A549 (cell line): ENCODE measurements around the gene PRR29.

Experiments used
- BHLHE40 ChIP-seq: IDR thresholded peaks from 2 replicates; pipeline ENCODE4 v1.6.1; 2012; ENCODE audit warnings: low read depth, low read length, inconsistent platforms
- CEBPB ChIP-seq, 2 experiments: fragments of >200 bp in 1 of 2; sonication (Bioruptor Twin) in 1 of 2; formaldehyde crosslinking in 1 of 2; IDR thresholded peaks; 2 replicates each; pipeline ENCODE4 v1.6.1; 2012 to 2016
- CHD2 ChIP-seq: fragments of 150-350 bp; IDR thresholded peaks from 2 replicates; pipeline ENCODE4 v1.6.1; 2014; ENCODE audit warnings: low read length; ENCODE audit not compliant: partially characterized antibody
- CTCF ChIP-seq: fragments of >200 bp; sonication (Bioruptor Twin); formaldehyde crosslinking; IDR thresholded peaks from 3 replicates; pipeline ENCODE4 v1.5.1; 2016
- EP300 ChIP-seq, 2 experiments: fragments of >200 bp; sonication (Bioruptor Twin); formaldehyde crosslinking; IDR thresholded peaks; 2 replicates in 1 of 2; 3 replicates in 1 of 2; pipeline ENCODE4 v1.6.1; 2016 to 2017
- HDAC2 ChIP-seq: fragments of 200-600 bp; sonication (generic); IDR thresholded peaks from 2 replicates; pipeline ENCODE4 v1.6.1; 2016
- PBX3 ChIP-seq: IDR thresholded peaks from 2 replicates; pipeline ENCODE4 v1.6.1; 2012
- POLR2A ChIP-seq: IDR thresholded peaks from 2 replicates; pipeline ENCODE4 v1.6.1; 2012; ENCODE audit warnings: mild to moderate bottlenecking, low read length
- RCOR1 ChIP-seq: fragments of 150-350 bp; IDR thresholded peaks from 2 replicates; pipeline ENCODE4 v1.6.1; 2014; ENCODE audit warnings: antibody characterized with exemption, low read length, low read depth
- REST ChIP-seq: fragments of 200-600 bp; sonication (generic); IDR thresholded peaks from 2 replicates; pipeline ENCODE4 v1.6.1; 2016; ENCODE audit warnings: antibody characterized with exemption, mild to moderate bottlenecking, moderate library complexity
- RFX5 ChIP-seq: fragments of 450-650 bp; IDR thresholded peaks from 2 replicates; pipeline ENCODE4 v1.7.1; 2014; ENCODE audit warnings: antibody characterized with exemption, mild to moderate bottlenecking, moderate library complexity
- SMC3 ChIP-seq: fragments of >200 bp; sonication (Bioruptor Twin); formaldehyde crosslinking; IDR thresholded peaks from 3 replicates; pipeline ENCODE4 v1.6.1; 2018; ENCODE audit warnings: inconsistent platforms
- USF2 ChIP-seq: fragments of 450-650 bp; IDR thresholded peaks from 2 replicates; pipeline ENCODE4 v1.6.1; 2014; ENCODE audit warnings: antibody characterized with exemption

- no peak for TF ChIP-seq PBX3
- TF ChIP-seq CTCF = peak; percentile 62
- TF ChIP-seq RCOR1 = no peak
- no peak for TF ChIP-seq RFX5
- TF ChIP-seq REST = no peak
- TF ChIP-seq CHD2 = no peak
- no peak for TF ChIP-seq POLR2A
- TF ChIP-seq BHLHE40 = no peak
- peak; percentile 42; the same call in 2 of the 3 replicates for TF ChIP-seq SMC3
- no peak for TF ChIP-seq HDAC2
- TF ChIP-seq USF2 = no peak
- no peak for TF ChIP-seq CEBPB (IDR thresholded peaks at IDR 0.05)
- no peak for TF ChIP-seq EP300 (IDR thresholded peaks at IDR 0.05)
These were observed 46.9 kb upstream of the PRR29 start for GRCh38 chr17:63950940-63951907.
